Renal cortex interstitium (tissue), 11 donors: ENCODE results near the gene APOL1. TPM values are rescaled to one million over a fixed set of nuclear protein-coding genes. Genes with fewer than 3 reads are reported as not detected.

Source experiments
- DNase-seq, 11 donors: peaks; one replicate each; pipeline ENCODE4 v3.0.0-alpha.2; 2013; ENCODE audit warnings: low read depth in 9 of 11, low spot score in 4 of 11; ENCODE audit errors: extremely low read depth in 1 of 11
- polyA plus RNA-seq, 3 donors: library from polyadenylated mRNA; unstranded; fragments of 120-200 nt; gene quantifications; one replicate each; pipeline ENCODE4 v1.2.1, GENCODE V29; 2013; ENCODE audit not compliant: insufficient read length in 3 of 3

Gene APOL1
- polyA plus RNA-seq, 3 donors = 7.2 to 13.9 (median 9.2) TPM

DNA sequence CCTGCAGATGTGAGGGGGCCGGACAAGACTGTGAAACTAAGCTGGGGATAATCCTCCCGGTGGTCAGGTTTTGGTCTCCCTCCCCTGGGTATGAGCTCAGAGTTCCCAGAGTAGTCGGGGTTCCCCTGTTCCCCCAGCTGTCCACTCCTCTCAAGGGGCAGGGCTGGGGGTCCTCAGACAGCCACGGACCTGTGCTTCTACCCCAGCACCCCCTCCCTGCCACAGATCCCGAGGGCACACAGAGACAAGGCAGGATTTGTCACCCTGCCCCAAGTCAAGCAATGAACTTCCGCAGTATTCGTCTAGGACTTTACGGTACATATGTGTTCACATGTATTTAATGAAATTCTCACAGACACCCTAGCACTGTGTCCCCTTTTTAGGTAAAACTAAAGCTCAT, 45.2 kb downstream of the APOL1 start:
- no peak for DNase-seq

GRCh38 chr22:36298601-36299000, 45.7 kb downstream of the APOL1 start:
- no peak for DNase-seq

DNA sequence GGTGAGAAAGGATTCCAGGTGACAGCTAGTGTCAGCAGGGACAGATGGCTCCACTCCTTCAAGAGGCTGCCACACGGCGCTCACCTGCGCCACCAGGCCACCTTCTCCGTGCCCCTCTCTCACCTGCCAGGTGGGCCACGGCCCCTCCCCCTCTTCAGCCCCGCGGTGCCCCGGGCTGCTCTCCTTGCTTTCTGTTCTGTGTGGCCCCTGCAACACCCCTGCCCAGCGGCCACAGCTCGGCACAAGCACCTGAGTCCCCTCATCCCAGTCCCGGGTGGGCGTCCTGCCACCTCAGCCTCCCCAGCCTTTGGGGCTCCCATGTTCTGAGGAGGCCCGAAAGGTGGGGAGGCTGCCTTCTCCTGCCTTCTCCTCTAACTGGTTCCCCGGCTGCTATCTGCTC, 46.4 kb downstream of the APOL1 start:
- DNase-seq = no peak

- no peak for DNase-seq
Observed at GRCh38 chr22:36299911-36300310, 47.0 kb downstream of the APOL1 start.

GRCh38 chr22:36300396-36301212, 47.7 kb downstream of the APOL1 start:
- no peak for DNase-seq

DNA sequence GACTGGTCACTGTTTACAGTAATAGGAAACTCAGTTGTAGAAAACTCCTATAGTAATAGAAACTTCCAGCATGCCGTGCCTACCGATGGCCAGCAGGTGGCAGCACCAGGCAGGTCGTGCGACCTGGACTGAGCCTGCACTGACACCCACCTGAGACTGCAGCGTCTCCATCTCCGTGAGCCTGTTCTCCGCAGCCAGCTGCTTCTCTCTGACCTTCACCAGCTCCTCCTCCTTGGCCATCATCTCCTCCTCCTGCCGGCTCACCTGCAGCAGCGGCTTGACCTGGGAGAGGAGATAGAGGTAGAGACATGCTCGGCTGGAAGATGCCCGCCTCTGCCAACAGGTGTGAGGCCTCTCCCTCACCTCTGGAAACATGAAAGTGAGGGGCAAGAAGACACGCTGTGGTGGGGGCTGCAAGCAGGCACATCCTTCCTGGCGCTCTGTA, 48.5 kb downstream of the APOL1 start:
- peak; percentile 39 to 67 (median 59) for DNase-seq

DNA sequence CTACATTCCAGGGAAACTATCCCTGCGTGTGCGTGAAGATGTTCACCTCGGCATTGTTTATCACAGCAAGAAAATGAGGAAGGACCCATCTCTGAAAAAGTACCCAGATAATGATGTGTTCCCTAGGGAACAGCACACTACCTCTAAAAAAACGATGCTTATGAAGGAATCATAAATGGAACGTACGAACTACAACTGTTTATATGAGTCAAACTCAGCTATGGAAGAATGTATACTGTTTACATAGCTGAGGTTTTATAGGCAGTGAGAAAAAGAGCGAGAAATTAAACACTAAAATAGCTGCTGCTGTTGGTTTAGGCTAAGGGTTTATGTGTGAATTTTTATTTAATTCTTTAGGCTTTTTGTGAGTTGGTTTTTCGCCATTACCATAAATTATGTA, 48.9 kb downstream of the APOL1 start:
- DNase-seq = no peak

GRCh38 chr22:36302439-36303114, 49.6 kb downstream of the APOL1 start:
- no peak for DNase-seq

DNA sequence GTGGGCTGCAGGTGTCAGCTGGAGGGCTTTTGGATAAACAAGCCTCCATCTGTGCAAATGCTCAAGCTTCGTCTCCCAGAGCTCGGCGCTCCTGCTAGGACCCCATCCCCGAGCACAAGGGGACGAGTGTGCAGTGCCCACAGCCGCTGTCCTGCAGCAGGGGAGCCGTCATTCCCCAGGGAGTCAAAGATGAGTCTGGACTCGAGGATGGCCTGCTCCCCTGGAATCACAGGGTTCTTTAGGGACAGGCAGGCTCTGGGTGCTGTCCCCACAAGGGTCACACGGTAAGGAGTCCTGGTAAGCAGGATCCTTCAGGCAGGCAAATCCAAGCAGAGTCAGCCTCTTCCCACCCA, 50.2 kb downstream of the APOL1 start:
- DNase-seq = no peak

- no peak for DNase-seq
Observed at GRCh38 chr22:36303874-36304273, 50.9 kb downstream of the APOL1 start.

DNA sequence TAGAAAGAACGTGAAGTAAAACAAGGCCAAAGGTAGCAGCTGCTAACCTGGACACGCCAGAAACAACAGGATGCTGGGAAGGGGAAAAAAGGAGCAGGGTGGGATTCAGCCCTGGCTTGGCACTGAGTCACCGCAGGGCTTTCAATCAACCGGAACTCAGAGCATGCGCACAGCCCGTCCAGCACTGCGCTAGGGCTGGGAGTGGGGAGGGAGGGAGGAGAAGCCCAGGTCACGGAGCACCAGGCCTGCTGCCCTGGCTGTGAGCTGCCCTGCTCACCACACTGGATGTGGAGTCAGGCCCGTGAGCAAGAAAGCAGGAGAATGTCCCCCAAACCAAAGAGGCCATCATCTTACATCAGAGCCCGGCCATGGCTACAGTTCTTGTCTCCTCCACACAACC, 51.5 kb downstream of the APOL1 start:
- DNase-seq = no peak

DNA sequence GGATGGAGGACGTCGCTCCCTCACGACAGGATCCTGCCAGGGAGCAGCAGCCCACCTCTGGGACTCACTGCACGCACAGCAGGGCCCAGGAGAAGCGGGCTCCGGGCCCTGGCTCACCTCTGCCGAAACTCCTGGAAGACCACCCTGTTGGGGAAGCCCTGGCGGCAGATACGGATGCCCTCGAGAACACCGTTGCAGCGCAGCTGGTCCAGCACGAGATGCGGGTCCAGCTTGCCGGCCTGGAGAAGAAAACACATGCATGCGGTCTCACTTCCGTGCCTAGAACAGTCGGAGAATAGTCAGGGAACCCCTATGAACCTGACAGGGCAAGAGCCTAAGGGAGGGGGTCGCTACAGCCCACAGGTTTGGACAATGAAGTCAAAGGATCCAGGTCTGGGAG, 52.9 kb downstream of the APOL1 start:
- no peak for DNase-seq

GRCh38 chr22:36306227-36306626, 53.3 kb downstream of the APOL1 start:
- DNase-seq = no peak

DNA sequence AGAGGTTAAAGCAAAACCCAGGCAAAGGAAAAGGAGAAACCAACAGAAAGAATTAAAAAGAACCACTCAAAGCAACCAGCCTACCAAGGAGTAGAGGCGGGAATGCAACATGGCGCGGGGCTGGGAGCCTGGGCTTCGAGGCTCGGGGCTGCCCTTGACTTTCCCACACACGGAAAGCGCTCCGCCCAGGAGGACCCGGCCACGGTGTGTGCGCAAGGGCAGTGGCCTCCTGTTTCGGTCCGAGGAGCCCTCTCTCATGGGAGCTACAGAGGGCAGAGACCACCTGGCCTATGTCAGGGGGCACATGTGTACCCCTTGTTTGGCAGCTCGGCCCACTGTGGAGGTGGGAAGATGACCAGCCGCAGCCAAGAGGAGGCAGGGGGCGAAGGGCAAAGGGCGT, 55.9 kb downstream of the APOL1 start:
- no peak for DNase-seq

- no peak for DNase-seq
Observed at GRCh38 chr22:36311386-36312085, 58.6 kb downstream of the APOL1 start.

GRCh38 chr22:36315325-36315724, 62.4 kb downstream of the APOL1 start:
- DNase-seq = no peak

DNA sequence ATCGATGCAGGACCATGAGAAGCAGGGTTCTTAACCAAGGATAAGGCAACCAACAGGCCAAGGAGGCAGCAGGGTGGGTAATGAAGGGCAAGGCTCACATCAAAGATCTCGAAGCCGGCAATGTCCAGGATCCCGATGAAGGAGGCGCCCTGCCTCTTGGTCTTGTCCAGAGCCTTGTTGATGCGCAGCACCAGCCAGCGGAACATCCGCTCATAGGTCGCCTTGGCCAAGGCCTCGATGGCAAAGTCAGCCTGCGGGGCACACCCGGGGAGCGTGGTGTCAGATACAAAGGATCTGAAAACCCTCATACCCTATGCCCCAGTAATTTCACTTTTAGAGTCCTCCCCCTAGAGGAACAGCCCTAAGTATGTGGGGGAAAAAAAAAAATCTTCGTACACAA, 63.5 kb downstream of the APOL1 start:
- DNase-seq = no peak
